GM23338 (cell line): Measurements from ENCODE around the gene UBASH3B. TPM values are rescaled to one million over a fixed set of nuclear protein-coding genes. Genes with fewer than 3 reads are reported as not detected.

Experiments used
- ATAC-seq: fragments of 200-7000 bp; cut with Tn5 transposase; 3 replicates; pipeline ENCODE4 v1.9.1; 2020
- DNase-seq: peaks from one replicate; pipeline ENCODE4 v3.0.0-alpha.2; 2015; ENCODE audit warnings: low spot score
- H2AFZ ChIP-seq: fragments of 200-600 bp; sonication (generic); 2 replicates; pipeline ENCODE4 v1.8.0; 2016; ENCODE audit warnings: antibody characterized with exemption, mild to moderate bottlenecking, moderate library complexity
- H3F3A ChIP-seq: fragments of 200-600 bp; sonication (generic); replicated peaks from 2 replicates; pipeline ENCODE4 v1.8.0; 2017; ENCODE audit warnings: antibody characterized with exemption, mixed run types, low read depth
- H3K27ac ChIP-seq: fragments of 200-600 bp; sonication (generic); 2 replicates; pipeline ENCODE4 v1.6.1; 2016; ENCODE audit warnings: low read depth
- H3K27me3 ChIP-seq: fragments of 200-600 bp; sonication (generic); 2 replicates; pipeline ENCODE4 v1.8.0; 2016; ENCODE audit warnings: mild to moderate bottlenecking, mixed run types, moderate library complexity; ENCODE audit not compliant: insufficient read depth
- H3K36me3 ChIP-seq: fragments of 200-600 bp; sonication (generic); 2 replicates; pipeline ENCODE4 v1.8.0; 2016; ENCODE audit warnings: mild to moderate bottlenecking; ENCODE audit not compliant: insufficient read depth
- H3K4me1 ChIP-seq: fragments of 200-600 bp; sonication (generic); 2 replicates; pipeline ENCODE4 v1.8.0; 2016; ENCODE audit warnings: mild to moderate bottlenecking, moderate library complexity; ENCODE audit not compliant: insufficient read depth
- H3K4me2 ChIP-seq: fragments of 200-600 bp; sonication (generic); 2 replicates; pipeline ENCODE4 v1.7.1; 2017; ENCODE audit warnings: mixed run types
- H3K4me3 ChIP-seq: fragments of 200-600 bp; sonication (generic); 2 replicates; pipeline ENCODE4 v1.6.1; 2016; ENCODE audit warnings: mixed run types
- H3K79me2 ChIP-seq: fragments of 200-600 bp; sonication (generic); replicated peaks from 2 replicates; pipeline ENCODE4 v1.8.0; 2017; ENCODE audit warnings: mild to moderate bottlenecking; ENCODE audit not compliant: insufficient read depth
- H3K9me2 ChIP-seq: fragments of 200-600 bp; sonication (generic); 2 replicates; pipeline ENCODE4 v1.8.0; 2017; ENCODE audit not compliant: insufficient read depth
- H4K20me1 ChIP-seq: fragments of 200-600 bp; sonication (generic); replicated peaks from 2 replicates; pipeline ENCODE4 v1.8.0; 2017; ENCODE audit warnings: mild to moderate bottlenecking; ENCODE audit not compliant: insufficient read depth
- H3K27ac Mint-ChIP-seq: 2 replicates; pipeline ENCODE4 v1.8.0; 2020; ENCODE audit warnings: inconsistent platforms, mild to moderate bottlenecking, moderate library complexity, mixed read lengths
- H3K27me3 Mint-ChIP-seq: 3 replicates; pipeline ENCODE4 v1.8.0; 2022; ENCODE audit warnings: low read depth, mild to moderate bottlenecking, moderate library complexity, mixed read lengths, inconsistent platforms; ENCODE audit not compliant: insufficient read depth, poor library complexity
- H3K36me3 Mint-ChIP-seq: 3 replicates; pipeline ENCODE4 v1.8.0; 2021; ENCODE audit warnings: low read depth, mild to moderate bottlenecking, inconsistent platforms, moderate library complexity, mixed read lengths
- H3K4me1 Mint-ChIP-seq: 3 replicates; pipeline ENCODE4 v1.8.0; 2020; ENCODE audit warnings: mild to moderate bottlenecking, inconsistent platforms, mixed read lengths
- H3K4me3 Mint-ChIP-seq: 3 replicates; pipeline ENCODE4 v1.8.0; 2021; ENCODE audit warnings: moderate library complexity, mild to moderate bottlenecking, inconsistent platforms, mixed read lengths
- H3K9me3 Mint-ChIP-seq: 3 replicates; pipeline ENCODE4 v1.8.0; 2020; ENCODE audit warnings: moderate library complexity, mild to moderate bottlenecking, inconsistent platforms, mixed read lengths
- CREB1 ChIP-seq: fragments of 250-450 bp; sonication (Bioruptor Pico); IDR thresholded peaks from 2 replicates; pipeline ENCODE4 v1.5.0; 2020; ENCODE audit warnings: low read depth, mild to moderate bottlenecking, moderate library complexity
- CTCF ChIP-seq, 2 experiments: fragments of 200-600 bp in 1 of 2; sonication (generic) in 1 of 2; conservative IDR thresholded peaks; 2 replicates each; pipeline versions ENCODE4 v1.5.1 to v1.6.1; 2016 to 2017; ENCODE audit warnings: antibody characterized with exemption in 2 of 2, low read depth in 2 of 2, mild to moderate bottlenecking in 2 of 2, moderate library complexity in 1 of 2
- EZH2 ChIP-seq: fragments of 200-600 bp; sonication (generic); IDR thresholded peaks from one replicate; pipeline ENCODE4 v1.8.0; 2017; ENCODE audit warnings: antibody characterized with exemption, mild to moderate bottlenecking, low read depth; ENCODE audit not compliant: unreplicated experiment
- JUNB ChIP-seq: IDR thresholded peaks from one replicate; pipeline ENCODE4 v1.6.1; 2016; ENCODE audit warnings: antibody characterized with exemption; ENCODE audit not compliant: unreplicated experiment
- NANOG ChIP-seq: IDR thresholded peaks from 2 replicates; pipeline ENCODE4 v1.6.1; 2016; ENCODE audit warnings: antibody characterized with exemption, borderline replicate concordance
- POLR2AphosphoS5 ChIP-seq: IDR thresholded peaks from 2 replicates; pipeline ENCODE4 v1.6.1; 2016; ENCODE audit warnings: antibody characterized with exemption, low read depth
- STAT1 ChIP-seq: IDR thresholded peaks from one replicate; pipeline ENCODE4 v1.6.1; 2016; ENCODE audit warnings: antibody characterized with exemption; ENCODE audit not compliant: unreplicated experiment
- ZNF114 ChIP-seq: fragments of 250-450 bp; sonication (Bioruptor Pico); IDR thresholded peaks from 2 replicates; pipeline ENCODE4 v1.5.0; 2020; ENCODE audit warnings: mild to moderate bottlenecking, moderate library complexity
- polyA plus RNA-seq: library from polyadenylated mRNA; unstranded; fragments of >200 nt; fragmentation: Nextera tagmentation; extraction: Ambion mirVana; gene quantifications from 2 replicates; pipeline ENCODE4 v1.2.1, GENCODE V29; 2016
- total RNA-seq: library from RNA; depleted of rRNA; stranded (reverse); fragments of >200 nt; shearing (Covaris generic); gene quantifications from 2 replicates; pipeline ENCODE4 v1.2.3, GENCODE V29; 2014
- TF ChIP-seq, protein P1 (sequence below): IDR thresholded peaks from one replicate; pipeline ENCODE4 v1.6.1; 2018; ENCODE audit warnings: antibody characterized with exemption; ENCODE audit not compliant: unreplicated experiment

The UBASH3B gene
- total and polyA plus RNA-seq, 2 experiments from 2014 or later, result 2.1 to 12.0 TPM

- no peaks in the 10 kb centered on the region for H3K79me2 ChIP-seq
- peaks cover 2% of the 10 kb centered on the region for H3K27me3 Mint-ChIP-seq
These were observed 21.1 kb downstream of the UBASH3B start for GRCh38 chr11:122676638-122677037.

GRCh38 chr11:122677256-122677655 is 21.7 kb downstream of the UBASH3B start:
- H3K4me2 ChIP-seq, result no peak overlapping the region
- H3K4me1 ChIP-seq, result no peaks in the 10 kb centered on the region
- H3K27me3 Mint-ChIP-seq, result peaks cover 2% of the 10 kb centered on the region
- H3K4me3 ChIP-seq, result no peak overlapping the region
- no peaks in the 10 kb centered on the region for H3K9me2 ChIP-seq
- TF ChIP-seq ZNF114 (no peak), STAT1 (no peak), CTCF (conservative IDR thresholded peaks at IDR 0.05; ENCODE audit: low read depth in 2 of 2) (no peak), POLR2AphosphoS5 (no peak)
- TF ChIP-seq, protein P1, sequence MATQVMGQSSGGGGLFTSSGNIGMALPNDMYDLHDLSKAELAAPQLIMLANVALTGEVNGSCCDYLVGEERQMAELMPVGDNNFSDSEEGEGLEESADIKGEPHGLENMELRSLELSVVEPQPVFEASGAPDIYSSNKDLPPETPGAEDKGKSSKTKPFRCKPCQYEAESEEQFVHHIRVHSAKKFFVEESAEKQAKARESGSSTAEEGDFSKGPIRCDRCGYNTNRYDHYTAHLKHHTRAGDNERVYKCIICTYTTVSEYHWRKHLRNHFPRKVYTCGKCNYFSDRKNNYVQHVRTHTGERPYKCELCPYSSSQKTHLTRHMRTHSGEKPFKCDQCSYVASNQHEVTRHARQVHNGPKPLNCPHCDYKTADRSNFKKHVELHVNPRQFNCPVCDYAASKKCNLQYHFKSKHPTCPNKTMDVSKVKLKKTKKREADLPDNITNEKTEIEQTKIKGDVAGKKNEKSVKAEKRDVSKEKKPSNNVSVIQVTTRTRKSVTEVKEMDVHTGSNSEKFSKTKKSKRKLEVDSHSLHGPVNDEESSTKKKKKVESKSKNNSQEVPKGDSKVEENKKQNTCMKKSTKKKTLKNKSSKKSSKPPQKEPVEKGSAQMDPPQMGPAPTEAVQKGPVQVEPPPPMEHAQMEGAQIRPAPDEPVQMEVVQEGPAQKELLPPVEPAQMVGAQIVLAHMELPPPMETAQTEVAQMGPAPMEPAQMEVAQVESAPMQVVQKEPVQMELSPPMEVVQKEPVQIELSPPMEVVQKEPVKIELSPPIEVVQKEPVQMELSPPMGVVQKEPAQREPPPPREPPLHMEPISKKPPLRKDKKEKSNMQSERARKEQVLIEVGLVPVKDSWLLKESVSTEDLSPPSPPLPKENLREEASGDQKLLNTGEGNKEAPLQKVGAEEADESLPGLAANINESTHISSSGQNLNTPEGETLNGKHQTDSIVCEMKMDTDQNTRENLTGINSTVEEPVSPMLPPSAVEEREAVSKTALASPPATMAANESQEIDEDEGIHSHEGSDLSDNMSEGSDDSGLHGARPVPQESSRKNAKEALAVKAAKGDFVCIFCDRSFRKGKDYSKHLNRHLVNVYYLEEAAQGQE, result no peak
- H4K20me1 ChIP-seq, result no peaks in the 10 kb centered on the region
- no peaks in the 10 kb centered on the region for H3K9me3 Mint-ChIP-seq
- no peak overlapping the region for H3K4me3 Mint-ChIP-seq
- H2AFZ ChIP-seq, result no peak overlapping the region
- no peak for DNase-seq
- no peaks in the 10 kb centered on the region for H3F3A ChIP-seq
- no peak for ATAC-seq
- no peaks in the 10 kb centered on the region for H3K36me3 ChIP-seq
- no peak overlapping the region for H3K27ac ChIP-seq
- H3K27me3 ChIP-seq, result no peaks in the 10 kb centered on the region
- H3K79me2 ChIP-seq, result no peaks in the 10 kb centered on the region
- no peaks in the 10 kb centered on the region for H3K36me3 Mint-ChIP-seq
- H3K4me1 Mint-ChIP-seq, result peaks cover 10% of the 10 kb centered on the region
- H3K27ac Mint-ChIP-seq, result no peak overlapping the region

More at GRCh38 chr11:122676638-122677037, 21.1 kb downstream of the UBASH3B start:
- Histone ChIP-seq H3F3A (no peaks in the 10 kb centered on the region), H3K36me3 (no peaks in the 10 kb centered on the region), H3K9me2 (no peaks in the 10 kb centered on the region), H3K4me1 (no peaks in the 10 kb centered on the region), H4K20me1 (no peaks in the 10 kb centered on the region), H3K4me2 (no peak overlapping the region), H3K27ac (no peak overlapping the region), H3K27me3 (no peaks in the 10 kb centered on the region), H3K4me3 (no peak overlapping the region), H2AFZ (no peak overlapping the region)
- Mint-ChIP-seq H3K4me1 (peaks cover 7% of the 10 kb centered on the region), H3K4me3 (no peak overlapping the region), H3K36me3 (no peaks in the 10 kb centered on the region), H3K27ac (no peak overlapping the region), H3K9me3 (no peaks in the 10 kb centered on the region)
- no peak for ATAC-seq
- no peak for DNase-seq
- TF ChIP-seq STAT1 (no peak), CTCF (conservative IDR thresholded peaks at IDR 0.05; ENCODE audit: low read depth in 2 of 2) (no peak), JUNB (no peak), CREB1 (CRISPR knock-in tag) (no peak), EZH2 (no peak), NANOG (no peak), POLR2AphosphoS5 (no peak)
